K562 (cell line): ENCODE results near the gene DDX39A. TPM values are rescaled to one million over a fixed set of nuclear protein-coding genes. Genes with fewer than 3 reads are reported as not detected.

Source experiments
- ATF1 ChIP-seq, 2 experiments: fragments of 450-650 bp in 1 of 2; IDR thresholded peaks; 2 replicates each; pipeline ENCODE4 v1.6.1; 2016; ENCODE audit warnings: missing compliant biosample characterization in 1 of 2, missing genetic modification characterization in 1 of 2
- CREB1 ChIP-seq, 2 experiments: sonication (generic) in 1 of 2; formaldehyde crosslinking in 1 of 2; IDR thresholded peaks; 2 replicates each; pipeline versions ENCODE4 v1.6.1 to v1.8.0; 2012 to 2022; ENCODE audit warnings: inconsistent platforms in 1 of 2, mild to moderate bottlenecking in 1 of 2, missing genetic modification reagents in 1 of 2, moderate library complexity in 1 of 2
- CREM ChIP-seq: IDR thresholded peaks from 2 replicates; pipeline ENCODE4 v1.6.1; 2014; ENCODE audit warnings: antibody characterized with exemption, low read depth
- GTF2F1 ChIP-seq: IDR thresholded peaks from 2 replicates; pipeline ENCODE4 v1.6.1; 2011; ENCODE audit warnings: low read depth, low read length, improper control_type of control experiment
- KAT8 ChIP-seq: fragments of 450-650 bp; IDR thresholded peaks from 2 replicates; pipeline ENCODE4 v1.6.1; 2016; ENCODE audit warnings: low read depth, mild to moderate bottlenecking
- MEF2A ChIP-seq: IDR thresholded peaks from 2 replicates; pipeline ENCODE4 v1.6.1; 2011; ENCODE audit warnings: low read depth, mild to moderate bottlenecking, low read length, moderate library complexity; ENCODE audit not compliant: control insufficient read depth
- NR1H2 ChIP-seq: sonication (generic); formaldehyde crosslinking; IDR thresholded peaks from 2 replicates; pipeline ENCODE4 v1.4.0; 2020; ENCODE audit warnings: mild to moderate bottlenecking, missing genetic modification reagents
- NR2F6 ChIP-seq: fragments of 450-650 bp; formaldehyde crosslinking; IDR thresholded peaks from 2 replicates; pipeline ENCODE4 v1.4.0; 2020; ENCODE audit warnings: mild to moderate bottlenecking
- NRF1 ChIP-seq, 2 experiments: fragments of 450-650 bp; IDR thresholded peaks in 1 of 2; conservative IDR thresholded peaks in 1 of 2; 2 replicates each; pipeline ENCODE4 v1.6.1; 2014; ENCODE audit warnings: mild to moderate bottlenecking in 2 of 2
- PKNOX1 ChIP-seq: fragments of 450-650 bp; IDR thresholded peaks from 2 replicates; pipeline ENCODE4 v1.6.1; 2016
- PRPF4 ChIP-seq: fragments of 200-400 bp; formaldehyde crosslinking; IDR thresholded peaks from one replicate; pipeline ENCODE4 v1.6.1; 2017; ENCODE audit warnings: low read length, low read depth, mild to moderate bottlenecking; ENCODE audit not compliant: insufficient read depth, poor library complexity, severe bottlenecking
- RBM25 ChIP-seq: fragments of 200-400 bp; formaldehyde crosslinking; IDR thresholded peaks from 2 replicates; pipeline ENCODE4 v1.6.1; 2018; ENCODE audit warnings: low read length, low read depth, moderate library complexity; ENCODE audit not compliant: severe bottlenecking
- RFX5 ChIP-seq: IDR thresholded peaks from 2 replicates; pipeline ENCODE4 v1.6.1; 2011; ENCODE audit warnings: low read depth, mild to moderate bottlenecking, improper control_type of control experiment, low read length
- SRF ChIP-seq, 2 experiments: fragments of 250-450, 450-650 bp in 1 of 2; sonication (Bioruptor Pico) in 1 of 2; sonication (generic) in 1 of 2; formaldehyde crosslinking; IDR thresholded peaks; 2 replicates each; pipeline versions ENCODE4 v1.5.0 to v1.5.1; 2020 to 2022; ENCODE audit warnings: mild to moderate bottlenecking in 1 of 2, missing genetic modification reagents in 1 of 2
- TARDBP ChIP-seq: fragments of 450-650 bp; IDR thresholded peaks from 2 replicates; pipeline ENCODE4 v1.6.1; 2016
- ZBTB1 ChIP-seq: sonication (generic); formaldehyde crosslinking; IDR thresholded peaks from 2 replicates; pipeline ENCODE4 v1.8.1; 2023; ENCODE audit warnings: missing genetic modification reagents, low read depth, mild to moderate bottlenecking, borderline replicate concordance
- ZBTB7A ChIP-seq: IDR thresholded peaks from 2 replicates; pipeline ENCODE4 v1.6.1; 2011; ENCODE audit warnings: low read depth, mild to moderate bottlenecking, low read length, moderate library complexity, borderline replicate concordance; ENCODE audit not compliant: control insufficient read depth
- ZNF140 ChIP-seq: fragments of 250-450 bp; sonication (Bioruptor Pico); IDR thresholded peaks from 2 replicates; pipeline ENCODE4 v1.8.0; 2021; ENCODE audit warnings: moderate library complexity, mild to moderate bottlenecking, inconsistent platforms
- ZNF224 ChIP-seq: sonication (generic); formaldehyde crosslinking; IDR thresholded peaks from 2 replicates; pipeline ENCODE4 v1.8.0; 2022; ENCODE audit warnings: mild to moderate bottlenecking, missing genetic modification reagents
- polyA plus RNA-seq, 8 experiments: library from polyadenylated mRNA; depleted of rRNA in 4 of 8; stranded (reverse) in 5 of 8; unstranded in 3 of 8; fragments of >200 nt; fragmentation: Nextera tagmentation in 2 of 8; fragmentation: Illumina TruSeq in 1 of 8; extraction: Ambion mirVana in 2 of 8; extraction: Trizol in 1 of 8; gene quantifications; 2 replicates each; pipeline versions ENCODE4 v1.2.1 to v1.2.3, GENCODE V29; 2011 to 2014; ENCODE audit warnings: inconsistent platforms in 1 of 8, missing spikeins in 1 of 8
- total RNA-seq, 7 experiments: library from RNA; depleted of rRNA in 6 of 7; stranded (reverse); fragments of >200 nt in 6 of 7; fragmentation: Illumina TruSeq in 2 of 7; extraction: Trizol in 2 of 7; gene quantifications; 2 replicates each; pipeline versions ENCODE4 v1.2.1 to v1.2.3, GENCODE V29; 2011 to 2021; ENCODE audit warnings: low replicate concordance in 1 of 7
- TF ChIP-seq, protein P1 (sequence below): fragments of 250-450 bp; sonication (Bioruptor Pico); IDR thresholded peaks from 2 replicates; pipeline ENCODE4 v1.4.0; 2020; ENCODE audit warnings: mild to moderate bottlenecking

DDX39A gene
- total and polyA plus RNA-seq, 9 of the 15 experiments (the other 6 are each of a cell fraction or from before 2014, with no cell fraction given) = 90.3 to 250 (median 188) TPM

GRCh38 chr19:14369399-14370168, 49.6 kb downstream of the DDX39A start (continued):
- TF ChIP-seq NRF1 (conservative IDR thresholded peaks at IDR 0.05 in 1 of 2, IDR thresholded peaks at IDR 0.05 in 1 of 2) (peak; percentile 12 to 18; a peak in 1 of 4 replicates), GTF2F1 (no peak), MEF2A (no peak; the same call in 1 of the 2 replicates), NR1H2 (CRISPR knock-in tag) (no peak), NR2F6 (no peak), RBM25 (no peak), ATF1 (CRISPR knock-in tag; IDR thresholded peaks at IDR 0.05) (no peak), ATF1 (tag; IDR thresholded peaks at IDR 0.05) (peak; percentile 68), ZBTB7A (peak; percentile 85), KAT8 (no peak), PKNOX1 (peak; percentile 13; the same call in 1 of the 2 replicates), RFX5 (no peak), ZBTB1 (CRISPR knock-in tag) (no peak), CREM (peak; percentile 75), ZNF224 (CRISPR knock-in tag) (no peak), TARDBP (no peak), CREB1 (IDR thresholded peaks at IDR 0.05) (peak; percentile 55; the same call in 1 of the 2 replicates), CREB1 (CRISPR knock-in tag; IDR thresholded peaks at IDR 0.05) (peak; percentile 40; the same call in 1 of the 2 replicates), PRPF4 (no peak), SRF (CRISPR knock-in tag; IDR thresholded peaks at IDR 0.05) (no peak), ZNF140 (no peak)
- TF ChIP-seq, protein P1, sequence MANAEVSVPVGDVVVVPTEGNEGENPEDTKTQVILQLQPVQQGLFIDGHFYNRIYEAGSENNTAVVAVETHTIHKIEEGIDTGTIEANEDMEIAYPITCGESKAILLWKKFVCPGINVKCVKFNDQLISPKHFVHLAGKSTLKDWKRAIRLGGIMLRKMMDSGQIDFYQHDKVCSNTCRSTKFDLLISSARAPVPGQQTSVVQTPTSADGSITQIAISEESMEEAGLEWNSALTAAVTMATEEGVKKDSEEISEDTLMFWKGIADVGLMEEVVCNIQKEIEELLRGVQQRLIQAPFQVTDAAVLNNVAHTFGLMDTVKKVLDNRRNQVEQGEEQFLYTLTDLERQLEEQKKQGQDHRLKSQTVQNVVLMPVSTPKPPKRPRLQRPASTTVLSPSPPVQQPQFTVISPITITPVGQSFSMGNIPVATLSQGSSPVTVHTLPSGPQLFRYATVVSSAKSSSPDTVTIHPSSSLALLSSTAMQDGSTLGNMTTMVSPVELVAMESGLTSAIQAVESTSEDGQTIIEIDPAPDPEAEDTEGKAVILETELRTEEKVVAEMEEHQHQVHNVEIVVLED (CRISPR knock-in tag) = no peak
